GM12878 (cell line): ENCODE results near the gene NDUFB11. TPM values are rescaled to one million over a fixed set of nuclear protein-coding genes. Genes with fewer than 3 reads are reported as not detected.

Experiments
- ATAC-seq: fragments of 200-7000 bp; cut with Tn5 transposase; 3 replicates; pipeline ENCODE4 v1.9.1; 2020; ENCODE audit warnings: mild to moderate bottlenecking, moderate library complexity
- BruUV-seq: library from RNA; stranded (reverse); fragments of 400-500 nt; replicated peaks from 2 replicates; lab custom pipeline; 2021; lab: Mats Ljungman, UMichigan
- CTCF ChIA-PET: fragments of 300-600 bp; sonication (Branson Sonifier 250); formaldehyde crosslinking; extraction: SDS; loops from one replicate; lab custom pipeline; 2021; ENCODE audit warnings: inconsistent platforms; lab: Yijun Ruan, JAX
- POLR2A ChIA-PET: fragments of 350-600 bp; formaldehyde crosslinking; extraction: SDS; loops from one replicate; lab custom pipeline; 2021; ENCODE audit warnings: inconsistent platforms; lab: Charles Lee
- RAD21 ChIA-PET: fragments of 300-600 bp; sonication (Branson Sonifier 250); formaldehyde crosslinking; loops from one replicate; lab custom pipeline; 2023; ENCODE audit warnings: antibody characterized with exemption; ENCODE audit not compliant: unreplicated experiment; lab: Charles Lee
- SMC1A ChIA-PET: fragments of 300-600 bp; sonication (Branson Sonifier 250); formaldehyde crosslinking; loops from one replicate; lab custom pipeline; 2023; ENCODE audit not compliant: unreplicated experiment, uncharacterized antibody; lab: Charles Lee
- DNase-seq: peaks from one replicate; pipeline ENCODE4 v3.0.0-alpha.2; 2011; ENCODE audit warnings: low read depth, low spot score
- FAIRE-seq: peaks from 3 replicates; lab custom pipeline; 2011; peaks lifted over from hg19 to GRCh38; lab: Jason Lieb, UNC
- H2AFZ ChIP-seq: 2 replicates; pipeline ENCODE4 v1.6.0; 2011; ENCODE audit warnings: low read depth, low read length, control low read depth; ENCODE audit not compliant: control insufficient read depth
- H3K27ac ChIP-seq: 2 replicates; pipeline ENCODE4 v1.5.1; 2011; ENCODE audit warnings: control low read depth; ENCODE audit not compliant: control insufficient read depth, insufficient read depth
- H3K27me3 ChIP-seq, 2 experiments: replicated peaks in 1 of 2; 2 replicates each; pipeline versions ENCODE4 v1.6.0 to v1.6.1; 2011; ENCODE audit warnings: low read length in 1 of 2; ENCODE audit not compliant: control insufficient read depth in 2 of 2, insufficient read depth in 2 of 2
- H3K36me3 ChIP-seq, 2 experiments: 2 replicates each; pipeline ENCODE4 v1.5.1; 2011; ENCODE audit warnings: low read length in 1 of 2; ENCODE audit not compliant: control insufficient read depth in 2 of 2, insufficient read depth in 2 of 2
- H3K4me1 ChIP-seq: 2 replicates; pipeline ENCODE4 v1.6.1; 2011; ENCODE audit warnings: mild to moderate bottlenecking, low read length, moderate library complexity, mixed read lengths; ENCODE audit not compliant: control insufficient read depth, insufficient read depth
- H3K4me2 ChIP-seq: 2 replicates; pipeline ENCODE4 v1.6.0; 2011; ENCODE audit warnings: control low read depth; ENCODE audit not compliant: control insufficient read depth, insufficient read depth
- H3K4me3 ChIP-seq: fragments of 200-600 bp; sonication (generic); 2 replicates; pipeline ENCODE4 v1.5.1; 2016
- H3K79me2 ChIP-seq: 2 replicates; pipeline ENCODE4 v1.6.0; 2011; ENCODE audit warnings: low read length; ENCODE audit not compliant: control insufficient read depth, insufficient read depth
- H3K9ac ChIP-seq: 2 replicates; pipeline ENCODE4 v1.8.0; 2011; ENCODE audit warnings: low read length, control low read depth, mixed read lengths; ENCODE audit not compliant: control insufficient read depth, insufficient read depth
- H3K9me3 ChIP-seq: replicated peaks from 3 replicates; pipeline ENCODE4 v1.5.1; 2011; ENCODE audit warnings: mild to moderate bottlenecking, low read length; ENCODE audit not compliant: control insufficient read depth, insufficient read depth
- H4K20me1 ChIP-seq: 2 replicates; pipeline ENCODE4 v1.6.0; 2011; ENCODE audit not compliant: control insufficient read depth, insufficient read depth
- ATF7 ChIP-seq: fragments of 450-650 bp; IDR thresholded peaks from 2 replicates; pipeline ENCODE4 v1.6.1; 2016; ENCODE audit warnings: low read depth, mild to moderate bottlenecking
- CBX3 ChIP-seq: fragments of 200-600 bp; sonication (generic); IDR thresholded peaks from 2 replicates; pipeline ENCODE4 v1.6.1; 2016; ENCODE audit warnings: low read depth, borderline replicate concordance
- FOS ChIP-seq: IDR thresholded peaks from 3 replicates; pipeline ENCODE4 v1.6.1; 2011; ENCODE audit warnings: borderline replicate concordance; ENCODE audit not compliant: insufficient read length; ENCODE audit errors: extremely low read depth
- HCFC1 ChIP-seq: fragments of 150-350 bp; IDR thresholded peaks from 2 replicates; pipeline ENCODE4 v1.6.1; 2014; ENCODE audit warnings: low read length
- IKZF1 ChIP-seq: fragments of 450-650 bp; conservative IDR thresholded peaks from 2 replicates; pipeline ENCODE4 v1.6.1; 2017; ENCODE audit warnings: antibody characterized with exemption, mild to moderate bottlenecking
- MEF2A ChIP-seq: IDR thresholded peaks from 2 replicates; pipeline ENCODE4 v1.6.1; 2011; ENCODE audit warnings: low read depth, mild to moderate bottlenecking, low read length, moderate library complexity; ENCODE audit not compliant: insufficient read depth
- NFYB ChIP-seq: IDR thresholded peaks from 2 replicates; pipeline ENCODE4 v1.6.1; 2011; ENCODE audit warnings: low read depth, mild to moderate bottlenecking, low read length, improper control_type of control experiment, moderate library complexity; ENCODE audit not compliant: insufficient read depth
- NR2F1 ChIP-seq: fragments of 450-650 bp; conservative IDR thresholded peaks from 2 replicates; pipeline ENCODE4 v1.6.1; 2017; ENCODE audit warnings: mild to moderate bottlenecking
- RCOR1 ChIP-seq: conservative IDR thresholded peaks from 2 replicates; pipeline ENCODE4 v1.6.1; 2012; ENCODE audit warnings: low read depth, low read length, improper control_type of control experiment
- STAT3 ChIP-seq: IDR thresholded peaks from 2 replicates; pipeline ENCODE4 v1.6.1; 2011; ENCODE audit warnings: low read depth, low read length, improper control_type of control experiment
- ZNF207 ChIP-seq: fragments of 450-650 bp; IDR thresholded peaks from 2 replicates; pipeline ENCODE4 v1.6.1; 2014; ENCODE audit warnings: antibody characterized with exemption, mild to moderate bottlenecking, borderline replicate concordance
- ZNF622 ChIP-seq: fragments of 450-650 bp; IDR thresholded peaks from 2 replicates; pipeline ENCODE4 v1.6.1; 2017; ENCODE audit warnings: mild to moderate bottlenecking, inconsistent platforms
- ZSCAN29 ChIP-seq: fragments of 450-650 bp; IDR thresholded peaks from 2 replicates; pipeline ENCODE4 v1.6.1; 2017; ENCODE audit warnings: mild to moderate bottlenecking, moderate library complexity
- WGBS: methylation state at CpG from one replicate; pipeline ENCODE4 v1.1.6; 2016; ENCODE audit warnings: low lambda C conversion rate; ENCODE audit not compliant: insufficient replicate concordance, insufficient coverage; ENCODE audit errors: missing lambda C conversion rate; 5-methylcytosine and 5-hydroxymethylcytosine counted together
- in situ Hi-C: fragments of 300-500 bp; cut with MboI; formaldehyde crosslinking; loops from 9 replicates; pipeline ENCODE4 v1.14.3; 2018; ENCODE audit warnings: mixed read lengths
- intact Hi-C: fragments of 100-400 bp; cut with micrococcal nuclease; formaldehyde crosslinking; loops from one replicate; pipeline ENCODE4 v1.14.2; 2022; ENCODE audit not compliant: unreplicated experiment
- polyA plus RNA-seq, 11 experiments: library from polyadenylated mRNA; depleted of rRNA in 4 of 11; unstranded in 6 of 11; stranded (reverse) in 5 of 11; fragments of >200 nt; fragmentation: Nextera tagmentation in 4 of 11; fragmentation: Illumina TruSeq in 1 of 11; extraction: Ambion mirVana in 4 of 11; extraction: Trizol in 1 of 11; gene quantifications; 1 replicate in 1 of 11; 2 replicates in 10 of 11; pipeline versions ENCODE4 v1.2.1 to v1.2.3, GENCODE V29; 2011 to 2016; ENCODE audit warnings: inconsistent platforms in 2 of 11, missing spikeins in 2 of 11, low read depth in 1 of 11
- total RNA-seq, 4 experiments: library from RNA; depleted of rRNA in 3 of 4; stranded (reverse); fragments of >200 nt in 3 of 4; fragmentation: Illumina TruSeq in 1 of 4; extraction: Trizol in 1 of 4; gene quantifications; 2 replicates each; pipeline versions ENCODE4 v1.2.1 to v1.2.3, GENCODE V29; 2013 to 2021
- TF ChIP-seq, protein P1 (sequence below): fragments of 450-650 bp; formaldehyde crosslinking; IDR thresholded peaks from 2 replicates; pipeline ENCODE4 v1.5.0; 2022; ENCODE audit warnings: mild to moderate bottlenecking, missing genetic modification characterization
- TF ChIP-seq, protein P2 (sequence below): IDR thresholded peaks from 2 replicates; pipeline ENCODE4 v1.6.1; 2012; ENCODE audit warnings: low read depth, low read length, improper control_type of control experiment
- TF ChIP-seq, protein P3 (sequence below): fragments of 450-650 bp; IDR thresholded peaks from 2 replicates; pipeline ENCODE4 v1.6.1; 2018; ENCODE audit warnings: borderline replicate concordance, mild to moderate bottlenecking; ENCODE audit not compliant: partially characterized antibody

NDUFB11 gene
- total and polyA plus RNA-seq, 10 of the 15 experiments (the other 5 are each of a cell fraction or from before 2014, with no cell fraction given): 16.1 to 202 (median 83.3) TPM

DNA sequence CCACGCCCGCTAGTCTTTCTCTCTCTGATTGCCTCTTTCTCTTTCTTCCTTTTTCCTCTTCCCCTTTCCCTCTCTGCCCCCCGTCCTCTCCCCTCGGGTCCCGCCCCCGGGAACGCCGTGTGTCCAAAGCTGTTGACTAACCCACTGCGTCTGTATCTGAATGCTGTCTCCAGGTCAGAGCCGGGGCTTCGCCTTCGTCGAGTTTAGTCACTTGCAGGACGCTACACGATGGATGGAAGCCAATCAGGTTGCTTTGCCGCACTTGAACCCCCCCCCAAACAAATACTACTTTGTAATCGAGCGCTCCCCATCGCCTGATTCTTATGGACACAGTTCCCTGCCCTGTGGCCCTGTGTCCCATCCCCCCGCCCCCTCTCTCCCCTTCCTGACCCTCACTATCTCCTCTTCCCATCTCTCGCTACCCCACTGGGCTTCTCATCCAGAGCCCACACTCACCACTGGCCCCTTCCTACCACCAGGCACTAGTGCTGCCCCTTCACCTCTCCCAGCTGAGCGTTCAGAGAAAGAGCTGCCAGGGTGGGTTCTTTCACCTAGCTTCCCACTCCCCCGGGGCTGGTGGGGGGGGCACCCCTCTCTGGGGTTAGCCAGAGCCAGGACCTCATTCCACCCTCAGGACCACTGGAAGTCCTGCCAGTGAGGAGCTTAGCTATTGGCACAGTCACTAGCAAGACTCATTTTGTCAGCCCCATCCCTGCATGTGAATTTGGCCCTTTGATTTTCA lies 30.5 kb upstream of the NDUFB11 start (continued):
- TF ChIP-seq, protein P1, sequence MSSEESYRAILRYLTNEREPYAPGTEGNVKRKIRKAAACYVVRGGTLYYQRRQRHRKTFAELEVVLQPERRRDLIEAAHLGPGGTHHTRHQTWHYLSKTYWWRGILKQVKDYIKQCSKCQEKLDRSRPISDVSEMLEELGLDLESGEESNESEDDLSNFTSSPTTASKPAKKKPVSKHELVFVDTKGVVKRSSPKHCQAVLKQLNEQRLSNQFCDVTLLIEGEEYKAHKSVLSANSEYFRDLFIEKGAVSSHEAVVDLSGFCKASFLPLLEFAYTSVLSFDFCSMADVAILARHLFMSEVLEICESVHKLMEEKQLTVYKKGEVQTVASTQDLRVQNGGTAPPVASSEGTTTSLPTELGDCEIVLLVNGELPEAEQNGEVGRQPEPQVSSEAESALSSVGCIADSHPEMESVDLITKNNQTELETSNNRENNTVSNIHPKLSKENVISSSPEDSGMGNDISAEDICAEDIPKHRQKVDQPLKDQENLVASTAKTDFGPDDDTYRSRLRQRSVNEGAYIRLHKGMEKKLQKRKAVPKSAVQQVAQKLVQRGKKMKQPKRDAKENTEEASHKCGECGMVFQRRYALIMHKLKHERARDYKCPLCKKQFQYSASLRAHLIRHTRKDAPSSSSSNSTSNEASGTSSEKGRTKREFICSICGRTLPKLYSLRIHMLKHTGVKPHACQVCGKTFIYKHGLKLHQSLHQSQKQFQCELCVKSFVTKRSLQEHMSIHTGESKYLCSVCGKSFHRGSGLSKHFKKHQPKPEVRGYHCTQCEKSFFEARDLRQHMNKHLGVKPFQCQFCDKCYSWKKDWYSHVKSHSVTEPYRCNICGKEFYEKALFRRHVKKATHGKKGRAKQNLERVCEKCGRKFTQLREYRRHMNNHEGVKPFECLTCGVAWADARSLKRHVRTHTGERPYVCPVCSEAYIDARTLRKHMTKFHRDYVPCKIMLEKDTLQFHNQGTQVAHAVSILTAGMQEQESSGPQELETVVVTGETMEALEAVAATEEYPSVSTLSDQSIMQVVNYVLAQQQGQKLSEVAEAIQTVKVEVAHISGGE: no peak
- TF ChIP-seq, protein P2, sequence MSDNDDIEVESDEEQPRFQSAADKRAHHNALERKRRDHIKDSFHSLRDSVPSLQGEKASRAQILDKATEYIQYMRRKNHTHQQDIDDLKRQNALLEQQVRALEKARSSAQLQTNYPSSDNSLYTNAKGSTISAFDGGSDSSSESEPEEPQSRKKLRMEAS: no peak
- no peak for TF ChIP-seq IKZF1
- TF ChIP-seq, all 136 proteins: peak for 0

DNA sequence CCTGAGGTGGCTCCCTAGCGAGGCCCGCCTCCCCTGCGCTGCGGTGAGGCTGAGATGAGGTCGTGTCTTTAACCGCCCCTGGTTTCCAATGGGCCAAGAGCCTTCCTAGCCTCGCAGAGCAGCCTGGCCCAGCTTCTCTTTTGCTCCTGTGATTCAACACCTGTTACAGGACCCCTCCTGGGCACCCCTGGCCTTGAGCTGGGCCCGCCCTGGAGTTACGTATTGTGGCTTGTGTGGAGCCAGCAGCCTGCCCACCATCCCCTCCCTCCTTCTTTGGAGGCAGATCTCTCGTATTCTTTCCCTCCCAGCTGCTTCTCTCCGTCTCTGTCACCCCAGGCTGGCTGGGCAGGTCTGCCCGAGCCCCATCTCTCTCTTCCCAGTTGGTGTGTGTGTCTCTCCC lies 29.9 kb upstream of the NDUFB11 start:
- no peak overlapping the region for H3K27ac ChIP-seq
- ChIA-PET CTCF (no interaction called here), POLR2A (no interaction called here), SMC1A (no interaction called here), RAD21 (no interaction called here)
- H4K20me1 ChIP-seq: no peaks in the 10 kb centered on the region
- peaks cover 0 to 15% of the 10 kb centered on the region in 2 experiments; a peak in 2 of 4 replicates for H3K36me3 ChIP-seq
- no peak overlapping the region for H3K4me2 ChIP-seq
- DNase-seq (no peak), ATAC-seq (no peak), FAIRE-seq (no peak)
- no peaks in the 10 kb centered on the region for H3K79me2 ChIP-seq
- no peak overlapping the region for H3K9ac ChIP-seq
- WGBS: 61% methylated on average over 10 of the region's 12 CpGs
- no TSS peak for BruUV-seq
- H3K4me1 ChIP-seq: no peaks in the 10 kb centered on the region
- in situ Hi-C loops (no loop called here), intact Hi-C loops (no loop called here)
- no peak overlapping the region for H3K4me3 ChIP-seq
- no peaks in the 10 kb centered on the region for H3K9me3 ChIP-seq
- no peak overlapping the region for H2AFZ ChIP-seq
- H3K27me3 ChIP-seq: no peaks in the 10 kb centered on the region
- TF ChIP-seq STAT3 (no peak), RCOR1 (no peak), NFYB (no peak), CBX3 (no peak), MEF2A (no peak), ZSCAN29 (no peak), HCFC1 (no peak), NR2F1 (no peak), ZNF622 (no peak), ZNF207 (no peak), FOS (no peak), ATF7 (no peak)
- TF ChIP-seq, protein P3, sequence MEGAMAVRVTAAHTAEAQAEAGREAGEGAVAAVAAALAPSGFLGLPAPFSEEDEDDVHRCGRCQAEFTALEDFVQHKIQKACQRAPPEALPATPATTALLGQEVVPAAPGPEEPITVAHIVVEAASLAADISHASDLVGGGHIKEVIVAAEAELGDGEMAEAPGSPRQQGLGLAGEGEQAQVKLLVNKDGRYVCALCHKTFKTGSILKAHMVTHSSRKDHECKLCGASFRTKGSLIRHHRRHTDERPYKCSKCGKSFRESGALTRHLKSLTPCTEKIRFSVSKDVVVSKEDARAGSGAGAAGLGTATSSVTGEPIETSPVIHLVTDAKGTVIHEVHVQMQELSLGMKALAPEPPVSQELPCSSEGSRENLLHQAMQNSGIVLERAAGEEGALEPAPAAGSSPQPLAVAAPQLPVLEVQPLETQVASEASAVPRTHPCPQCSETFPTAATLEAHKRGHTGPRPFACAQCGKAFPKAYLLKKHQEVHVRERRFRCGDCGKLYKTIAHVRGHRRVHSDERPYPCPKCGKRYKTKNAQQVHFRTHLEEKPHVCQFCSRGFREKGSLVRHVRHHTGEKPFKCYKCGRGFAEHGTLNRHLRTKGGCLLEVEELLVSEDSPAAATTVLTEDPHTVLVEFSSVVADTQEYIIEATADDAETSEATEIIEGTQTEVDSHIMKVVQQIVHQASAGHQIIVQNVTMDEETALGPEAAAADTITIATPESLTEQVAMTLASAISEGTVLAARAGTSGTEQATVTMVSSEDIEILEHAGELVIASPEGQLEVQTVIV: no peak
